Activated naive CD4-positive, alpha-beta T cell treated with anti-CD3 and anti-CD28 coated beads, Interleukin-2, amount 50 U/mL, for 72 hours (primary cell): ENCODE data around the gene STOML1. TPM values are rescaled to one million over a fixed set of nuclear protein-coding genes. Genes with fewer than 3 reads are reported as not detected.
"Not testable (repeated sequence)": the region's sequence is repeated elsewhere in the genome, so short reads cannot be mapped to it uniquely, and the experiment has no call there.

ENCODE experiments used
- ATAC-seq, 2 donors: fragments of 150-1000 bp; cut with Tn5 transposase; 2 replicates each; pipeline ENCODE4 v1.10.0; 2021; ENCODE audit warnings: mild to moderate bottlenecking in 2 of 2, moderate library complexity in 2 of 2
- DNase-seq, 2 donors: peaks; one replicate each; pipeline ENCODE4 v3.0.0; 2021 to 2022; ENCODE audit warnings: low spot score in 2 of 2
- H3K27ac Mint-ChIP-seq, 2 donors: one replicate each; pipeline ENCODE4 v1.8.0; 2022; ENCODE audit warnings: mild to moderate bottlenecking in 2 of 2, mixed read lengths in 2 of 2
- H3K36me3 Mint-ChIP-seq, 2 donors: one replicate each; pipeline ENCODE4 v1.8.0; 2022; ENCODE audit warnings: mixed read lengths in 2 of 2
- H3K9me3 Mint-ChIP-seq, 2 donors: one replicate each; pipeline ENCODE4 v1.8.0; 2022; ENCODE audit warnings: mixed read lengths in 2 of 2
- total RNA-seq, 2 donors: library from RNA; stranded (reverse); gene quantifications; one replicate each; pipeline ENCODE4 v1.2.3, GENCODE V29; 2022

STOML1 gene
- total RNA-seq, 2 donors from 2014 or later: 5.9 to 7.2 TPM

DNA sequence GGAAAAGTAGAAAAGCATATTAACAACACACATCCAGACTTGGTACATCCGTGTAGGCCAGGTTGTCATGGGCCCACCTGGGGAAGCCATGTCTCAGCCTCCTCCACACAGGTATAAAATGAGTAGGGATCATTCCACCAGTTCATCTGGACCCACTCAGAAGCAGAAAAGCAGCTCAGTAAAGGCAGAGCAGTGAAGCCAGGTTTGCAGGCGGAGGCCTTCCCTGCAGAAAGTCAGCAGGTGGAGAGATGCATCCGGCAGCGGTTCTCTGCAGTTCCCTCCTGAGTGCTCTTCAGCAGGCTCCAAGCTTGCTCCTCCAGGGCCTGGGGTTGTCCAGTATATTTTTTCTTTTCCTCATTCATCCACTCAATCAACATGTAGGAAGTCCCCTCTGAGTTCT is 43.7 kb downstream of the STOML1 start:
- no peaks in the 10 kb centered on the region for H3K36me3 Mint-ChIP-seq
- ATAC-seq (no peak), DNase-seq (no peak)
- no peaks in the 10 kb centered on the region for H3K9me3 Mint-ChIP-seq
- H3K27ac Mint-ChIP-seq: peak overlapping the region in 1 of 2 donors; percentile 6

DNA sequence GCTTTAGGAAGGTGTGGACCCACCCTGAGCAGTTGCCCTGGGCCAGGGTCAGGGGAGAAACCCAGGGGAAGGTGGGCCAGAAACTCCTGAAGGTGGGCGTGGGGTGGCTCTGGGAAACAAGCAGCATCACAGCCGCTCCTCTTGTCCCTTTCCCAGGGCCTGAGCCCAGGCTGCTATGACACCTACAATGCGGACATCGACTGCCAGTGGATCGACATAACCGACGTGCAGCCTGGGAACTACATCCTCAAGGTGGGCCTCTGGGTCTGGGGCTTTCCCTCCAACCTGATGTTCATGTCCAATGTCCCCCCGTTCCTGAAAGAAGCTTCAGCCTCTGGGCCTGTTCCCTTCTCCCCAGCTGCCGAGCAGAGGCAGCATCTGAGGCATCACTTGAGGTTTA is 44.4 kb downstream of the STOML1 start:
- Mint-ChIP-seq H3K9me3 (no peaks in the 10 kb centered on the region), H3K27ac (peak overlapping the region in 1 of 2 donors; percentile 38), H3K36me3 (no peaks in the 10 kb centered on the region)
- ATAC-seq (no peak), DNase-seq (no peak)

DNA sequence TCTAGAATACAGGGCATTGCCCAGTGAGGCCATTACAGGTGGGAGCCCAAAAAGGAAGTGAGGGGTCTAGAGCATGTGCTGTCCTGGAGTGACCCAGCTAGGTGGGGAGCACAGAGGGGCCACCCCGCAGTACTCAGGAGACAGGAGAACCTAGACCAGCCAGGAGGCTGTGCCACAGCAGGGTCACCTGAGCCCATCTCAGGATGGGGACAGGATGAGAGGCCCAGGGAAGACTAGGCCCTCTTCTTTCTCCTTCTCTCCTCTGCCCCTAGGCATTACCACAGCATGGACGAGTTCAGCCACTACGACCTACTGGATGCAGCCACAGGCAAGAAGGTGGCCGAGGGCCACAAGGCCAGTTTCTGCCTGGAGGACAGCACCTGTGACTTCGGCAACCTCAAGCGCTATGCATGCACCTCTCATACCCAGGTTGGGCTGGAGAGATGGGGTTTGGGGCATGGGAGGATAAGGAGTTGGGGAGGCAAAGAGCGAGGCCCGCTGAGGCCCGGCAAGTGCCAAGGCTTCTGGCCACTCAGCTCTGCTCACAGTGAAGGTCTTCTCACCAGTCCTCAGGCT is 45.2 kb downstream of the STOML1 start:
- no peak overlapping the region for H3K27ac Mint-ChIP-seq
- no peak for DNase-seq

DNA sequence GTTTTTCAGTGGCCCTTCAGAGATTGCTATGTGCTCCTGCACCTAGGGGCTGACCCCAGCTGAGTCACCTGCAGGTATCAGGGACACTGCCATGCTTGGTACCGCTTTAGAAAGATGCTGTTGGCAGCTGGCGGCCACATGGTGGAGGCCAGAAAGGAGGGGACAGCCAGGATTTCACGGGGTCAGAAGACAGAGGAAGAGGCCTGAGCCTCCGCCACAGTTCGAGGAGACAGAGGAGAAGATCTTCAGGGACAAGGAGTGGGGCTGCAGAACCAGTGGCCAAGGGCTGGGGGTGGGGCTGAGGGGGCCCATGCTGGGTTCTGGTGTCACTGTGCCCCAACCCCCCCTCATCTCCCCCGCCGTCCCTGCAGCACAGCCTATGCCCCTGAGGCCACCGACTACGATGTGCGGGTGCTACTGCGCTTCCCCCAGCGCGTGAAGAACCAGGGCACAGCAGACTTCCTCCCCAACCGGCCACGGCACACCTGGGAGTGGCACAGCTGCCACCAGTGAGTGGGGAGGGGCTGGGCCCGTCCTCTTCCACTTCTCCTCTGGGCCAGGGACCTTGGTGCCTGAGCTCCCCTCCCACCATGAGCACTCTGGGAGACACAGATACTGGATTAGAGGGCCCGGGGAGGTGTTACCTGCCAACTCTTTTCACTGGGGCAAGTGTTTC is 45.9 kb downstream of the STOML1 start:
- no peak for DNase-seq
- no peak for ATAC-seq
- Mint-ChIP-seq H3K27ac (no peak overlapping the region), H3K36me3 (no peaks in the 10 kb centered on the region), H3K9me3 (no peaks in the 10 kb centered on the region)

More for the DNA sequence above, 45.2 kb downstream of the STOML1 start:
- Mint-ChIP-seq H3K36me3 (no peaks in the 10 kb centered on the region), H3K9me3 (no peaks in the 10 kb centered on the region)
- ATAC-seq: no peak

DNA sequence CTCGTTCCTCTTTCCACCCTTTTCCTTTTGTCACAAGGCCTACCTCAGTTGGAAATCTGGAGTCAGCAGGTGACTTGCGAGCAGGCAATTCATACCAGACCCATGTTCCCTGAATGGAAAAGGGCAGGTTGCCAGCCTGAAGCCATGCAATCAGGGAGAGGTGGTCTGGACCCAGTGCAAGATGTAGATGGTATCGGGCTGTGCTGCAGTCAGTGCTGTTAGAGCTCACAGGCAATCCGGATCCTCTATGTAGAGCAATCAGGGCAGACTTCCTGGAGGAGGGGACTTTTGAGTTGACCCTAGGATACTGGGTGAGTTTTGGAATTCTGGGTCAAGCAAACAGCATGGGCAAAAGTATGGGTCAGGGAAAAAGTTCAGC is 47.0 kb downstream of the STOML1 start:
- no peak for DNase-seq
- no peak for ATAC-seq
- H3K9me3 Mint-ChIP-seq: no peaks in the 10 kb centered on the region
- no peak overlapping the region for H3K27ac Mint-ChIP-seq
- no peaks in the 10 kb centered on the region for H3K36me3 Mint-ChIP-seq

DNA sequence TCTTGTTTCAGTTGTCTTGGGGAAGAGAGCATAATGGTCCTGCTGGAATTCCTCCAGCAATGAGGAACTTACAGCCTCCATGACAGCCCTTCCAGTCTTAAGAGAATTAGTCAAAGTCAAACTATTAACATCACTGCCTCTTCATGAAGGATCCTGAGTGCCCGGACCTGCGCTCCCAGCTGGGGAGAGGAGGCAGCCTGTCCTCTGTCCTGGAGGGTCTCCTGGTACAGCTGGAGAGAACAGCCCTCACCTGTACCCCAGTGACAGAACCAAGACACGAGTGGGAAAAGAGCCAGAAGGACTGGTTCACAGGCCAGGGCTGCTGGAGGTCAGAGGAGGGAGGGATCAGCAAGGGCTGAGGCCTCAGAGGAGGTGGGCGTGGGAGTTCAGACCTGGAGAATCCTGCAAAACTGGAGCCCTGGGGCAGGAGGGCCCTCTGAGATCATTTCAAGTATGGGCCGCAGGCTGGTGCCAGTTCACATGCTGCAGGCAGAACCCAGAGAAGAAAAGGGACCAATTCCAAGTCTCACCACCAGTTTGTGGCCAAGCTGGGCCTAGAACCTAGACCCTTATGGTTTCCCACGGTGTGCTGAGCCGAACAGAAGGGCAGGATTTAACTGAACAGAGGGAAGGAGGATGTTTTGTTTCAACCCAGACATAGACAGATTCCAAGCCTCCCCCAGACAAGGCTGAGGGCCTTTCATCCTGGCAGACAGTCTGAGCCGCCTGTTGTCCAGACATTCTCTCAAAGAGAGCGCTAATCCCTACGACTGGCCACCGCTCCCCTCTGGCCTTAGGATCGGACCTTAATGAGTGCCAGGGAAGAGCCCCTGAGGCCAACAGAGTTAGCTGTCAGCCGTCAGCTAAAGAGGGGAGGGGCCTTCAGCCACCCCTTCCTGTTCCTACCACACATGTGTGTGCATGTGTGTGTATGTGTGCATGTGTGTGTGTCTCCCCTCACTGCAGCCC is 47.6 kb downstream of the STOML1 start:
- Mint-ChIP-seq H3K36me3 (no peaks in the 10 kb centered on the region), H3K27ac (no peak overlapping the region)

DNA sequence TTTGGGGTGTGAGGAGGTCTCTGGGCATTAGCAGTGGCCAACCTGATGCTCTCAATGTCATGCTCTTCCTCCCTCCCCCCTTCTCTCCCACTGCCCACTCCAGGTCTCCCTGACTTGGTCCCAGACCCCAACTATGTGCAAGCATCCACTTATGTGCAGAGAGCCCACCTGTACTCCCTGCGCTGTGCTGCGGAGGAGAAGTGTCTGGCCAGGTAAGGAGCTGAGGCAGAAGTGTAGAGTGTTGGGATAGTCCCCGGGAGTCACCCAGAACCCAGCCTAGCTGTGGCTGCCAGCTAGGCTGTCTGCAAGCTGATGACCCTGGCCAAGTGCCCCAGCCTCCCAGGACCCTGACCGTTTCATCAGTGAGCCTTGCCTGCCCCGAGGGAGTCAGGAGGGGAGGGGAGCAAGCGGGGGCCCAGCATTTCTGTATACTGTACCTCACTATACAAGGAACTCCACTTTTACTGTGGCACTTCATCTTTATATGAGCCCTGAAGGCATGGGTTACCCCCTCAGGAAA is 49.3 kb downstream of the STOML1 start:
- no peak for ATAC-seq
- Mint-ChIP-seq H3K36me3 (no peaks in the 10 kb centered on the region), H3K9me3 (no peaks in the 10 kb centered on the region), H3K27ac (no peak overlapping the region)
- no peak for DNase-seq

More for the DNA sequence above, 47.6 kb downstream of the STOML1 start:
- DNase-seq: no peak
- ATAC-seq: no peak
- H3K9me3 Mint-ChIP-seq: no peaks in the 10 kb centered on the region

DNA sequence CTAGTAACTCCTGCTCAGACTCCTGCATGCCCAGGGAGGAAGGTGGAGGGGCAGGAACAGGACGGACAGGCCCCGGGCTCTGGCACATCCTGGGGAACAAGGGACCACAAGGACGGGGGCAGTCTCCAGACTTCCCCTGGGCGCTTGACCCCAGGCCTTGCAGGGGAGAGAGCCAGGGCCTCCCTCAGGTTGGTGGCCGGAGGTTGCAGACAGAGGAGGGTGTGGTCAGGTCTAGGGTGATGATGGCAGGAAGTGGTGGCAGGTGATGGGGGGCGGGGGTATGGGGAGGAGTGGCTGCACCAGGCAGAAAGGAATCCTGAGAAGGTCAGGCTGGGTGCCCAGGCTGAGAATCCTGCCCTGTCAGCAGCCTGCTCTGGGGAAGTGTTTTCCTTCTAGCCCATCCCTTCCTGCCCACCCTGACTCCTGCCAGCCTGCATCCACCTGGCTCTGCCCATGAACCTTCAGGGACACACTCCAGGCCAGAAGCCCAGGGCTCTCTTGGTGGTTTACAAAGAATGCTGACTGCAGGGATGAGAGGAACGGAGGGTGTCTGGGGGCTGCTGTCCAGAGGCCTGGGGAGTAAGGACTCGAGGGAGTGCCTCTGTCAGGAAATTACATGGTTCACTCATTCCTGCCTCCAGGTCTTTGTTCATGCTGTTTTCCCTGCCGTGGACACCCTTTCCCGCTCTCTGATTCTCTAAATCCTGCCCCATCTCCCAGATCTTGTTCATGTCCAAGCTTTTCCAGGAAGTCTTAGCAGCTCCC is 50.0 kb downstream of the STOML1 start:
- DNase-seq: no peak

DNA sequence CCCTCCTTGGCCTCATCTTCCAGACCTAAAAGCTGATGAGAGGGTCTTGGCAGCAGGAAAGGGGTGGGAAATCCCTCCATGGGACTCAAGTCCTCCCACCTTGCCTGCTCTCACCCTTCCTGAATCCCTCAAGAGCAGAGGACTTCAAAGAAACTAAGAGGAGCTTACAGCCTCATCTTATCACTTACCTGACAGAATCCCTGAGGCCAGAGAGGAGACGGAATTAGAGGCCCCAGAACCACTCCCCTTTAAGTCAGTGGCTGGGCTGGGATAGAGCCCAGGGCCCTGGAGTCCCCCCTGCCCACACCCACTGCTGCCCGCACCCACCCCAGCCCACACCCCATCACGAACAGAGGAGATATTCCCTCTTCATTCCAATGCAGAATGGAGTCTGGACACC is 50.6 kb downstream of the STOML1 start:
- Mint-ChIP-seq H3K9me3 (no peaks in the 10 kb centered on the region), H3K27ac (peak overlapping the region in 1 of 2 donors; percentile 66), H3K36me3 (no peaks in the 10 kb centered on the region)
- no peak for ATAC-seq
- DNase-seq: no peak

More for the DNA sequence above, 50.0 kb downstream of the STOML1 start:
- Mint-ChIP-seq H3K36me3 (no peaks in the 10 kb centered on the region), H3K27ac (peak overlapping the region; percentile 62 to 66), H3K9me3 (no peaks in the 10 kb centered on the region)
- peak in 1 of 2 donors; percentile 36 for ATAC-seq

DNA sequence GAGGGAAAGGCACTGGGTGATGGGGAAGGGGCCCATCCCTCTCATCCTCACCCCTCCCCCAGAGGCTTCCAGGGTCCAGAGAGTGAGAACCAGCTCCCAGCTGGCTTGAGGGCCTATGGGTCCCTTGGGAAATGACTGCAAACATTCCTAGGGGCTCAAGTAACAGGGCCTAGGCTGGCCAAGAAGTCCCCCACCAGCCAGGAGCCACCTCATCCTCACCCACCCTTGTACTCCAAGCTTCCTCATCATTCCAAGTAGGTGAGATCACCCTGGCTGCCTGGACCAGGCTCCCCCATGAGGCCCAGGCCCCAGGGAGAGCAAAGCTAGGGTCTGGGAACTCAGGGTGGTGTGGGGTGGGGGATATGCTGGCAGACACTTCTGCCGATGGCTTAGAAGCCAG is 51.1 kb downstream of the STOML1 start:
- Mint-ChIP-seq H3K36me3 (no peaks in the 10 kb centered on the region), H3K9me3 (no peaks in the 10 kb centered on the region), H3K27ac (no peak overlapping the region)
- ATAC-seq (no peak), DNase-seq (no peak)

DNA sequence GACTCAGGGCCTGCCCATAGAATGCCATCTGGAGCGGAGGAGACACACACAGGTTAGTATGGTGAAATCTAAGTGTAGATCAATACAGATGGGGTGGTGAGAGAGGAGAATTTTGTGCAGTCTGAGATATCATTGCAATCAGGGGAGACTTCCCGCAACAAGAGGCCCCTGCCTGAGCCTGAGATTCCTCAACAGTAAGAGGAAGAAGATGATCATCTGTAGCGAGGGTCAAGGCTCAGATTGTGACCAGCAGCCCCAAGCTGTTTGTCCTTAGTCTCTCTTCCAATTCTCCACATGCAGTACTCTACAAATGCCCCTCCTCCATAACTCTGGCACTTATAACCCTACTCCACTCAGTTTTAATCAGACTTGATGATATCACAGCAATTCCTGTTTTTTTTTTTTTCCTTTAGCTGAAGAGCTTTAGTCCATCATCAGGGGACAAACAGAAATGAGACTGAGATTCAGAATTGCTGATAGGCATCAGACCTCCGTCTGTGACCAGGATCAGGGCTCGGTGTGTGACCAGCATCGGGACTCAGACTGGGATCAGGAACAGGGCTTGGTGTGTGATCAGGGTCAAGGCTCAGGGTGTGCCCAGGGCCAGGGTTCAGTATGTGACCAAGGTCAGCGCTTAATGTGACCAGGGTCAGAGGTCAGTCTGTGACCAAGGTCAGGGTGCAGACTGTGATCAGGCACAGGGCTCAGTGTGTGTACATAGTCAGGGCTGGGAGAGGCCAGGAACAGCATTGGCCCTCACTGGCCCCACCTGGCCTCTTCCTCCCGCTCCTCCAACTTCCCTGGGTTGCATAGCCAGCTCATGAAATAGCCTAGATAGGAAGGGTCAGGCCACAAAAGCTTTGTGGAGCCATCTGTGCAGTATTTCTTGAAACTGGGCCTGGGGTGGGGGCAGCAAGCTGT is 51.8 kb downstream of the STOML1 start:
- DNase-seq (no peak), ATAC-seq (no peak)
- no peaks in the 10 kb centered on the region for H3K9me3 Mint-ChIP-seq
- no peaks in the 10 kb centered on the region for H3K36me3 Mint-ChIP-seq
- no peak overlapping the region for H3K27ac Mint-ChIP-seq

DNA sequence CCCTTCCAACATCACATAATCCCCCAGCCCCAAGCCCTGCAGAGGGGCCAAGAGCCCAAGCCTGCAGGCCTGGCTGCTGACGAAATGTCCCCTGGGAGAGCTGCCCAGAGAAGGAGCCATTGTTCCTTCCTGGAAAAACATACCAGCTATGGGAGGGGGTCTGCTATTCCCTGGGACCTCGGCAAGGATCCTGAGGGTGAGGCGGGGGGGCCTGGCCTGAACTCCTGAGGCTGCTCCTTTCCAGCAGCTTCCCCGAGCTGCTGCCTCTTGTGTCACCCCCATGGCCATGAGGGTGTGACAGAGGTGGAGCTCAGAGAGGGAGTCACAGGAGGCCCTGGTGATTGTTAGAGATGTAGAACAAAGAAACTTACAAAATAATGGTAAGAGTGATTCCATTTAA is 53.0 kb downstream of the STOML1 start:
- DNase-seq: no peak
- no peak overlapping the region for H3K27ac Mint-ChIP-seq
- no peaks in the 10 kb centered on the region for H3K9me3 Mint-ChIP-seq
- H3K36me3 Mint-ChIP-seq: no peaks in the 10 kb centered on the region
- no peak for ATAC-seq

DNA sequence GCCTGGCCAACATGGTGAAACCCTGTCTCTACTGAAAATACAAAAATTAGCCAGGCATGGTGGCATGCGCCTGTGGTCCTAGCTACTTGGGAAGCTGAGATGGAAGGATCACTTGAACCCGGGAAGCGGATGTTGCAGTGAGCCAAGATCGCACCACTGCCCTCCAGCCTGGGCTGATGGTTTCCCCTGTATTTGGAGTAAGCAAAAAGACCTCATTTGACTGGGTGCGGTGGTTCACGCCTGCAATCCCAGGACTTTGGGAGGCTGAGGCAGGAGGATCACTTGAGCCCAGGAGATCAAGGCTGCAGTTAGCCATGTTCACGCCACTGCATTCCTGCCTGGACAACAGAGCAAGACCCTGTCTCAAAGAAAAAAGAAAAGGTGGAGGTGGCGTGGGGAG is 53.6 kb downstream of the STOML1 start:
- DNase-seq, H3K9me3 Mint-ChIP-seq, ATAC-seq, H3K27ac Mint-ChIP-seq, H3K36me3 Mint-ChIP-seq: not testable (repeated sequence)

DNA sequence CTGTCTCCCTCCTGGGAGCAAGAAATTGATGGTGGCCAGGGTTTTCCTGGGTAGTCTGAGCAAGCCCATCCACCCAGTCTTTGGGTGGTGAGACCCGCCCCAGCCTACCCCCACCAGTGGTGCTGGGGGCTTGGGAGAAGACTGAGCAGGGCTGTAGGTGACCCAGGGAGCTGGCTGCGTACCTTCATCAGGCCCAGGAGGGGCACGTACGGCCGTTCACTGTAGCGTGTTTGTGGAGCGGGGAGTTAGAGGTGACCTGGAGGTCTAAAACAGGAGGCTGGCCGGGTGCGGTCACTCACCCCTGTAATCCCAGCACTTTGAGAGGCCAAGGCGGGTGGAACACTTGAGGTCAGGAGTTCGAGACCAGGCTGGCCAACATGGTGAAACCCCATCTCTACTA is 54.4 kb downstream of the STOML1 start:
- H3K9me3 Mint-ChIP-seq: no peaks in the 10 kb centered on the region
- H3K27ac Mint-ChIP-seq: no peak overlapping the region
- H3K36me3 Mint-ChIP-seq: no peaks in the 10 kb centered on the region
- DNase-seq: no peak
- ATAC-seq: no peak

DNA sequence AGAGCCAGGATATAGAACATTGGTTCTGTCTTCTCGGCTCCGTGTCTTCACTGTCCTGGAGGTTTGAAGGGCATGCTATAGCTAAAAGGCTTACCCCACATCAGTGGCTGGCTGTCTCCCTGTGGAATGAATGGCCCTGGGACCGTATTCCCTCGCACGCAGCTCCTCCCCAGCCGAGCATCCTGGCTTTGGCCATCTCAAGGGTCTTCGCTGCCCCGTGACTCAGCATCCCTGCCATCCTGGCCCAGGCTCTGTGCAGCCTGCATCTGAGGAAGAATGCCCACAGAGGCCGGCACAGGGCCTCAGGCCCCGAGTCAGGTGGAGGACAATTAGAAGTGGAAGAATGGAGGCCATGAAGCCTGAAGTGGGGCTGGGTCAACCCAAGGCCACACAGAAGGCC is 54.8 kb downstream of the STOML1 start:
- H3K27ac Mint-ChIP-seq: no peak overlapping the region
- DNase-seq (no peak), ATAC-seq (no peak)
- no peaks in the 10 kb centered on the region for H3K36me3 Mint-ChIP-seq
- H3K9me3 Mint-ChIP-seq: no peaks in the 10 kb centered on the region
